ENCODE results near the gene RNF145.
A peak's percentile ranks its signal among the peaks of the same experiment; 100 is the strongest.
"Not testable (repeated sequence)": the region's sequence is repeated elsewhere in the genome, so short reads cannot be mapped to it uniquely, and the experiment has no call there.

RNF145 gene

DNA sequence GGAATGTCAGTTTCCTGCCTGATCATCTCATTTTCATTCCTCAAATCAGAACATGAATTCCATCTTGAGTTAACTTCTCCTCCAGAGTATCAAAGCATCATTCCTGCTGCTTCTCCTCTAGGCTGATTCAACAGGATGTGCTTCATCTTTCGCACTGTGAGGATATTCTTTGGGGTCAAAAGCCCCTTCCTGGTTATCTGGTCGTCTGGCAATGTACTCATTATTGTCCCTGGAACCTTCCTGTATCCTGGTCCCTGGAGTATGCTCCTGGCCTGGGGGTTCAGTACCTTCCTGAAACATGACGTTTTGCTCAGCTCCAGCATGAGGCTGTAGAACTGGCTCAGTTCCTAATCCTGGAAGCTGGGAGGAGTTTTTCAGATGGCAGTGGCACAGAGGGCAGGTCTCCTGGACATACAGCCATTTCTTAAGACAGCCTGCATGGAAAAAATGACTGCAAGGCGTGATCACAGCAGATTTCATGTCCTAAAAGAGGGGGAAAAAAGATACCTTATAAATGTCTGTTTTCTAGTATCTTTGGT is 50.7 kb downstream of the RNF145 start:
- DNase-seq (ENCODE audit: low read depth, low spot score): not testable (repeated sequence)

DNA sequence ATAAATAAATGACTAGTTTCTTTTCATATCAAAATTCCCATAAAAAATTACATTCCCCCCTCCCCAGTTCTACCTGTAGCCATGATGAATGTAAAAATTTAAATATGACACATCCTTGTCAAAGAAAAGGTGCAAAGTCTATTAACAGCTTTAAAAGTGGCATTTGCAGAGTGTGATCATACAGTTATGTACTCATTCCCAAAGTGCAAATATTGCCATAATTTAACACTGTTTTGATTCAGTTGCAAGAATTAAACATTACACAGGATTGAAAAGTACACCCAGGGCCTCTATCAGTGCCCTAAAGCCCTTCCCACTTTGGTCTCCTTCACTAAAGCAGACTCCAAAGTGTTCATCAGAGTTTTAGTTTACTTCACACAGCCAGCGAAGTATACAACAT is 51.8 kb downstream of the RNF145 start:
- no peak for DNase-seq (ENCODE audit: low read depth, low spot score)

DNA sequence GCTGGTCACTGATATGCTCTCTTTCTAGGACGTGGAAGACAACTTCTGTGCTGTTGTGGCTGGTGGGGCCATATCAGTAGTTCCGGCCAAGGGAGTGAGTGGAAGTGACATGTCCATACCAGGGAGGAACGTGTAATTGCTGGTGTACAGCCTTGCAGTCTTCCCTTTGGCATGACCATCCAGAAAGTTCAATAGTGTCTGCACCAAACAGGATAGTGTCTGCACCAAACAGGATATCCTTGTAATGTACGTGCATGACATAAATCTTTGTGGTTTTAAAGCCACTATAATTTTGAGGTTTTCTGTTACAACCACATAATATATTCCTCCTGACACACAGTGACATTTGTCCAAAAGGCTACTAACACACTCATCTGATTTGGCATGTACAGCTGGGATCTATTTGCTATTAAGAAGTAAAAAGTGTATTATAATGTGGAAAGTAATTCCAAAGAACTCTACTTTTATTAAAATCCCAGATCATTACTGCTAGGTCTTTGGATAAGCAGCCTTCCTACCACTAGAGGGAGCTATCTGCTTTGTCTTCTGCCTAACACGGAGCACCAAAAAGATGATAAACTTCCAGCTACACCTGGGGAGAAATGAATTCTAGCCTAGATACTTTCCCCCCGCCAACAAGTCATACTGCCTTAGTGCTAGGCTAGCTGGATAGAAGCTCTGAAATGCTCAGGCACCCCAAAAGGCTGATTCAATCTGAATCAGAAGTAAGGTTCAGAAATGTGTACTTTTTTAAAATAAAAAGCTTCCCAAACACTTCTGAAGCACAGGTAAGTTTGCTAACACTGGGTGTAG is 52.7 kb downstream of the RNF145 start:
- DNase-seq (ENCODE audit: low read depth, low spot score): no peak

DNA sequence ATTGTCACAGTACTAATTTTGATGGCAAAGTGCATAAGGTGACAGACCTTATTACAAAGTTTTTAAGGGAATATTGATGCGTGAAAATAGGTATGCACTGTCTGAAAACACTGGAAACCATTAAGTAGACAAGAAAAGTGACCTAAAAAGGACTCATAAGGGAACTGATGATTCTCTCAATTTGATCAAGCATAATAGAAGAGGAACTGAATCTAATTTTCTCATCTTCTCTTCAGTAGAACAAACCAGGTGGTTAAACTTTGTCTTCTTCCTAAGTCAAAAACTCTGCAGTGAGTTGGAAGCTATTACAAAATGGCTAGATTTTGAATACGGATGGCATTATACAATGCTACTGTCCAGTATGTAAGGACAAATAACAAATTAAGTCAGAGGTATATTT is 53.4 kb downstream of the RNF145 start:
- no peak for DNase-seq (ENCODE audit: low read depth, low spot score)

DNA sequence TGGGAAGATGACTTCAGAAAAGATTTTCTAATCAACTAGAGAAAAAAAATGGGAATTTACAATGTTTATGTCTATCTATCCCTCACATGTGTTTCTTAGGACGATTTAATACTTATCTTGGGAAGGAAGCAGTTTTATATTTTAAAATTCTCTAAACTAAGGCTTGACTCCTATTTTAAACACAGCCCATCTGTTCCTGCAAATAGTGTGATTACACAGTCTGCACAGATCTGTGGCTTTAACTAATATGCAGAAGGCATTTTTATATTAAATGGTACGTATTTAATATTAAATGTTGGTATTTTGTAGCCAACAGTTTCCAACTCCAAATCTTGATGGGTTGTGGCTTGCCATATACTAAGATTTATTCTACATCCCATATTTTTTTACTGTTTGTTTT is 56.5 kb downstream of the RNF145 start:
- DNase-seq (ENCODE audit: low read depth, low spot score): no peak

DNA sequence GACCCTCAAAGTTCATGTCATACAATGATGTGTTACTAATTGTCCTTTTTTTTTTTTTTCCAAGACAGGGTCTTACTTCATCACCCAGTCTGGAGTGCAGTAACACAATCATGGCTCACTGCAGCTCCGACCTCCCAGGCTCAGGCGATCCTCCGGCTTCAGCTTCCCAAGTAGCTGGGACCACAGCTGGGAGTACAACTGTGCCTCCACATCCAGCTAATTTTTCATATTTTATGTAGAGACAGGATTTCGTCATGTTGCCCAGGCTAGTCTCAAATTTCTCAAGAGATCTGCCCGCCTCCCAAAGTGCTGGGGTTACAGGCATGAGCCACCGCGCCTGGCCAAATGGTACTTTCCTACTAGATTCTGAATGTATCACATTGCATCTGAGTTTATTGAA is 60.3 kb downstream of the RNF145 start:
- DNase-seq (ENCODE audit: low read depth, low spot score): no peak

DNA sequence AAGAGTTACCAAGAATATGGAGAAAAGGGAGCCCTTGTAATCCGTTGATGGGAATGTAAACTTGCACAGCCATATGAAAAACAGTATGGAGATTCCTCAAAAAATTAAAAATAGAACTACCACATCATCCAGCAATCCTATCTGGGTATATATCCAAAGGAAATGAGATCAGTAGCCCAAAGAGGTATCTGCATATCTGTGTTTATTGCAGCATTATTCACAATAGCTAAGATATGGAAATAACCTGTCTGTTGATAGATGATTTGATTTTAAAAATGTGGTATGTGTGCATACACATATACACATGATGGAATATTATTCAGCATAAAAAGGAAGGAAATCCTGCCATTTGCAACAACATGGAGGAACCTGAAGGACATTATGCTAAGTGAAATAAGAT is 61.4 kb downstream of the RNF145 start:
- DNase-seq (ENCODE audit: low read depth, low spot score): no peak

DNA sequence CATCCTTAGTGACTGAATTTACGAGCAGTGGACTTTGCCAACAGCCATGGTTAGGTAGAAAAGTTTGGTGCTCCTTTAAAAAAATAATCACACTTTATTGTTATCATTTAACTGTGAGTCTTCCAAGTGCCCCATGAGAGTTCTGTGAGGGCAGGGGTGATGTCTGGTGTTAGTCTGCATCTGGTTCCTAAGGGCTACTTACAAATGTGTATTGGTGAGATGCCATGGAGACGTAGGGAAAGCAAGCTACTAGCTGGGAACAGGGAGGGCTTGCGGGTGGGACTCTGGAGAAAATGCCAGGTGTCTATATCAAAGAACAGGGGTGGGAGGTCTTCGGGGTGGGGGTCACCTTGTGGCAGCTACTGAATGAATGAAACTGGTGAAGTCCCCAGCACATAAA is 62.5 kb downstream of the RNF145 start:
- no peak for DNase-seq (ENCODE audit: low read depth, low spot score)

DNA sequence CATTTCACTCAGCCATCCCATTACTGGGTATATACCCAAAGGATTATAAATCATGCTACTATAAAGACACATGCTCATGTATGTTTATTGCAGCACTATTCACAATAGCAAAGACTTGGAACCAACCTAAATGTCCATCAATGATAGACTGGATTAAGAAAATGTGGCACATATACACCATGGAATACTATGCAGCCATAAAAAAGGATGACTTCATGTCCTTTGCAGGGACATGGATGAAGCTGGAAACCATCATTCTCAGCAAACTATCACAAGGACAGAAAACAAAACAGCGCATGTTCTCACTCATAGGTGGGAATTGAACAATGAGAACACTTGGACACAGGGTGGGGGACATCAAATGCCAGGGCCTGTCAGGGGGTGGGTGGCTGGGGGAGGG is 64.2 kb downstream of the RNF145 start:
- not testable (repeated sequence) for DNase-seq (ENCODE audit: low read depth, low spot score)

DNA sequence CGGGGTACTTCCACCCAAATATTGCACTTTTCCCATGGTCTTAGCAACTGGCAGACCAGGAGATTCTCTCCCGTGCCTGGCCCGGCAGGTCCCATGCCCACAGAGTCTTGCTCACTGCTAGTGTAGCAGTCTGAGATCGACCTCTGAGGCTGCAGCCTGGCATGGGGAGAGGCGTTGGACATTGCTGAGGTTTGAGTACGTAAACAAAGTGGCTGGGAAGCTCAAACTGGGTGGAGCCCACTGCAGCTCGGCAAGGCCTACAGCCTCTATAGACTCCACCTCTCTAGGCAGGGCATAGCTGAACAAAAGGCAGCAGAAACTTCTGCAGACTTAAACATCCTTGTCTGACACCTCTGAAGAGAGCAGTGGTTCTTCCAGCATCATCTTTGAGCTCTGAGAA is 69.6 kb downstream of the RNF145 start:
- no peak for DNase-seq (ENCODE audit: low read depth, low spot score)

DNA sequence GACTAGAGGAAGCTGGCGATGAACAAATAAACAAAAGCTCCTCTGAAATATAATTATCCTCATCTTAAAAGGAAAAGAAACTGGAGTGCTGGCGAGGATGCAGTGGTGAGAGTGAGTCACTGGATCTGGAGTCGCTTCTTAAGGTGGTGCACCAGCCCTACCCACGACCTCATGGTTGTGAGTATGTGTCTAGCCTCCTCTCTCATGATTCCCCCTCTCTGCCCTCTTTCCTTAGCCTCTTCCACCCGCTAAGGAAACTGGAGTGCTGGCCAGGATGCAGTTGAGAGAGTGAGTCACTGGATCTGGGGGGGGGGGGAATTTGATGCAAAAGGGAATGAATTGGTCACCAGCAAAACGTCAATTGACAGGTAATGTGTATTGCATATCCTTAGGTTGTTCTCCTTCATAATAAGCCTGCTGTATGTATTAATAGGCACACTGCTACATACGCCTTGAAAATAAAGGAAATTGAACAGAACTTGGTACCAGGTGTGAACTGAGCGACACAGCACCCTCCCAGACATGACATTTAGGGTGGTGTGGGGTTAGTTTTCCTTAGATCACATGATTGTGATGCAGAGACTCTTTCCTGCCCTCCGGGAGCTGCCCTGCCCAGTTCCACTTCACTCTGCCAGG is 73.3 kb downstream of the RNF145 start:
- DNase-seq (ENCODE audit: low read depth, low spot score): no peak

DNA sequence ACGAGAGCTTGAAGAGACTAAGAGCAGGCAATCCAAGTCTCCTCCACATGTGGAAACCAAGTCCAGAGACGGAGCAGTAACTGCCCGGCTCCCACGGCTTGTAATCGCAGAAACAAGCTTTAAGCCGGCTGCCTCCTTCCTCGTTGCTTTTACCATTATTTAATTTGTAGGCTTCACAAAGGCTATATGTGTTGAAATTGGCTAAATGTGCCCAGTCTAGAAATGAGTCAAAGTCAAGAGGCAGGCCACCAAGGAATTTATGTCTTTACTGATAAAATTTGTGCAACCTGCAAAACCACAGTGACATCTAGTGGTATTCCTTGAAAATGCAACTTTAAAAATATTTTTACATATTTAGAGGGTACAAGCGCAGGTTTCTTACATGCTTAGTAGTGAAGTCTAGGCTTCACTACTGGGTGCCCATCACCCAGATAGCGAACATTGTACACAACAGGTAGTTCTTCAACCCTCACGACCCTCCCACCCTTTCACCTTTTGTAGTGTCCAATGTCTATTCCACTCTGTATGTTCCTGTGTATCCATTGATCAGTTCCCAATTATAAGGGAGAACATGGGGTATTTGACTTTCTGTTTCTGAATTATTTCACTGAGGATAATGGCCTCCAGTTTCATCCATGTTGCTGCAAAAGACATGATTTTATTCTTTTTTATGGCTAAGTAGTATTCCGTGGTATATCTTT is 76.2 kb downstream of the RNF145 start:
- peak; percentile 52 for DNase-seq (ENCODE audit: low read depth, low spot score)

DNA sequence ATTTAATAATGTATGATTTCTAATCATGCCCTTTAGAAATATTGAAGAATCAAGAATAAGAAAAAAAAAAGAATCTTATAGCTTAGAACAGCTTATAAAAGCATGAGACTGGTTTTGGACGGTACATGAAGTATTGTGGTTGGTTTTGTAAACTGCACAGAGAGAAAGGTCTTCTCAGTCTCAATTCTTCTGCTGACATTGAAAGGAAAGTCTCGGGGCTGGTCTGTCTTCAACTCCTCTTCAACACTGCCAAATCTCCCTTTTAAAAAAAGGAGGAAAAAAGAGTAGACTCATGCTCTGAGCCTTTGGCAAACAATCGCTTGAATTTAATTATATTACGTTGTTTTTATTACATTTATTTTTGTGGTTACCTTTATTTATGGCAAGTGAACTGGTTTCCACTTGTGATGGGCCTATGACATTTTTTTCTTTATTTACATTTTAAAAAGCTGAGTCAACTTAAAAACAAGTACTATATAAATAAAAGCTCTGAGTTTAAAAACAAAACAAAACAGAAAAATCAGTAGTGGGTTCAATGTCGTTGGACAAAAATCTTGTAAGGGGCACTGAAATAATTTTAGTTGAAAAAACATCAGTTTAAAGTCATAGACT is 76.8 kb downstream of the RNF145 start:
- no peak for DNase-seq (ENCODE audit: low read depth, low spot score)

DNA sequence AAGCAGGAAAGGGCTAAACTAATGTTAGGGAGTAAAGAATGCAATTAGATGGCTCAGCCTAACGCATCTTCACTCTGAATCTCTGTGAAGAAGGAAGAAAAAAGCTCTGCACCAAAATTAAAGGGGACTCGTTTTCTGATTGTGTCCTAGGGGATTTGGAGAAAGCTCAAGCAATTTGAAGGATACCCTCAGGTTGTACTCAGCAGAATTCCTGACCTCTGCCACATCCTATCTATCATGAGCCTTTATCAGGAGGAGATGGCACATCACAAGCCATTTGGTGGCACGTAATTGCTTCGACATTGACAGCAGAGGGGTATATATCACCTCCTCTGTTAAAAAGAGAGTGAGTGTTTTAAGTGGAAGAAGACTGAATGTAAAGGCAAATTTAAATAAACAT is 77.4 kb downstream of the RNF145 start:
- no peak for DNase-seq (ENCODE audit: low read depth, low spot score)

DNA sequence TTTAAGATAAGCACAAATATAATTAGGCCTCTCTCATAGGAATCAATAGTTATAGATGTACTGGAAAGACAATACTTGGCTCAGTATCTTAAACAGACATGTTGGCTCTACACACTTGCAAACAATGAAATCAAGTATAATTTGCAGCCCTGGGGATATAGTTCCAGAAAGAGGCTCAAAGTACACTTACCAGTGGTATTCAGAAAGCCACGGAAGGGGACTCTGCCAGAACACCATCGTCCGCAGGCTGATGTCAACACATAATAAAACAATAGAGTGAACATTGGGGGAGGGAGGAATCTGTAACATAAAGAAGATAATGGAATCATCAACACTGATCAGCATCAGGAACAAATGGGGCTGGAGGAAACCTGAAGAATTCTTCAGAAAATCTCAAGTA is 78.5 kb downstream of the RNF145 start:
- DNase-seq (ENCODE audit: low read depth, low spot score): no peak

DNA sequence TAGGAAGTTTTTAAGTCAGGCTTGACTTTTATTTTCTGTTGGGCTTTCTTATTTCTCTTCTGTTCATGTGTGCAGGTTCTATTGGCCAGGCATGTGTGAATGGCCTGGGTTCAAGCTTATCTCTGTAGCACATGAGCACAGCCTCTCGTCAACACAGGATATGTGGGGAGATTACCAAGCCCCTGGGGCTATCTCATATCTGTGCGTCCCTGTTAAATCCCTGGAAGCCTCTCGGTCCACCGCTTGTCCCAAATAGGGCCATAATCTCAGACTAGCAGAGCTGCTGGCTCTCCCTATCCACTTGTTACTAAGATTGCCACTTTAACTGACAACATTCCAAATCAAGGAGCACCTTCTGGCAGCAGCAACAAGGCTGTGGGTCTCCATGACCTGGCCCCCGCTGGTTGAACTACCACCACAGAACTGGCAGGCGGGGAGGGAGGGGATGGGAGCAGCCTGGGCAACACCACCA is 81.2 kb downstream of the RNF145 start:
- no peak for DNase-seq (ENCODE audit: low read depth, low spot score)

DNA sequence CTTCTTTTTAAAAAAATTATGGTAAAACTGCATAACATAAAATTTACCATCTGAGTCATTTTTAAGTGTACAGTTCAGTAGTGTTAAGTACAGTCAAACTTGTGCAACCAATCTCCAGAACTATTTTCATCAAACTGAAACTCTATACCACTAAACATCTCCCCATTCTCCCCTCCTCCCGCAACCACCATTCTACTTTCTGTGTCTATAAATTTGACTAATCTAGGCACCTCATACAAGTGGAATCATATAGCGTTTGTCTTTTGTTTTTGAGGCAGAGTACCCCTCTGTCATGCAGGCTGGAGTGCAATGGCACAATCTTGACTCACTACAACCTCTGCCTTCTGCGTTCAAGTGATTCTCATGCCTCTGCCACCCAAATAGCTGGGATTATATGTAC is 85.7 kb downstream of the RNF145 start:
- DNase-seq (ENCODE audit: low read depth, low spot score): no peak

DNA sequence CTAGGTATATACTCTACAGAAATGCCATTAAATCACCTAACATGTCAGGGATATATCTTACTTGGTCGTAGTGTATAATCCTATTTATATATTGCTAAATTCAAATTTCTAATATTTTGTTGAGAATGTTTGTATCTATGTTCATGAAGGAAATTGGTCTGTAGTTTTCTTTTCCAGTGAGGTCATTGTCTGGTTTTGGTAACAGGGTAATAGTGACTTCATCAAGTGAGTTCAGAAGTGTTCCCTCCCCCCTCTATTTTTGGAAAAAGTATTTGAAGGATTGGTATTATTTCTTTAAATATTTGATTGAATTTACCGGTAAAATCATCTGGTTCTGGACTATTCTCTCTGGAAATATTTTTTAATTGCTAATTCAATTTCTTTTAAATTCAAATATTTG is 86.2 kb downstream of the RNF145 start:
- no peak for DNase-seq (ENCODE audit: low read depth, low spot score)

DNA sequence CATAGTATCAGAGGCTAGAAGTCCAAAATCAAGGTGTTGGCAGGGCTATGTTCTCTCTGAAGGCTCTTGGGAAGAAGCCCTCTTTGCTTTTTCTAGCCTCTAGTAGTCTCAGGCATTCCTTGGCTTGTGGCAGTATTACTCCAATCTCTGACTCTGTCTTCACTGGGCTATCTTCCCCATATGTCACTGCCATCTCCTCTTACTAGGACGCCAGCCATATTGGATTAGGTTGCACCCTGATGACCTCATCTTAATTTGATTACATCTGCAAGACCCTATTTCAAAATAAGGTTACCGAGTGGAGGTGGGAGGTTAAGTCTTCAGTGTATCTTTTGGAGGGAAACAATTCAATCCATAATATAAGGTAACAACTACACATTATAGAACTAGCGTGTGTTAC is 88.3 kb downstream of the RNF145 start:
- no peak for DNase-seq (ENCODE audit: low read depth, low spot score)

DNA sequence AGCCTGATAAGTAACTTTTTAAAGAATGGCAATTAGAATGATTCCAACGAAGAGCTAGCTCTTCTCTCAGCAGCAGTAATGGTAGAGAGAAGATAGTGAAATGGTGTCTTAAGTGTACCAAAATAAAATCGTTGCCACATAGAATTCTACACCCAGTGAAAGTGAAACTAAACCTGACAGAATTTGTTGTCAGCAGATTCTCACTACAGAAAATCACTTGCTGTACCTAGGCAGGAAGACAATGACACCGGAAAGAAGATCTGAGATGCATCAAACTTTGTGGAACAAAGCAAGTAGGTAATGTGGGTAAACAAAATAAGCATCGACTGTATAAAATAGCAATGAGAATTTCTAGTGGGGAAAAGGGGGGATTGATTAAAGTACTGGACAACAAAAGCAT is 88.9 kb downstream of the RNF145 start:
- no peak for DNase-seq (ENCODE audit: low read depth, low spot score)

DNA sequence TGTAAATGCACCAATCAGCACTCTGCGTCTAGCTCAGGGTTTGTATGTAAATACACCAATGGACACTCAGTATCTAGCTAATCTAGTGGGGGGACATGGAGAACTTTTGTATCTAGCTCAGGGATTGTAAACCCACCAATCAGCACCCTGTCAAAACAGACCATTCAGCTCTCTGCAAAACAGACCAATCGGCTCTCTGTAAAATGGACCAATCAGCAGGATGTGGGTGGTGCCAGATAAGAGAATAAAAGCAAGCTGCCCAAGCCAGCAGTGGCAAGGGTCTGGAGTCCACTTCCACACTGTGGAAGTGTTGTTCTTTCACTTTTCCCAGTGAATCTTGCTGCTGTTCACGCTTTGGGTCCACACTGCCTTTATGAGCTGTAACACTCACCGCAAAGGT is 89.5 kb downstream of the RNF145 start:
- not testable (repeated sequence) for DNase-seq (ENCODE audit: low read depth, low spot score)
